HG03354 (cell line): ENCODE data around the gene GPER1.
A peak's percentile ranks its signal among the peaks of the same experiment; 100 is the strongest.
"Not testable (repeated sequence)": the region's sequence is repeated elsewhere in the genome, so short reads cannot be mapped to it uniquely, and the experiment has no call there.

Source experiments
- ATAC-seq: cut with Tn5 transposase; IDR thresholded peaks from one replicate; pipeline ENCODE4 v1.9.1; 2021; ENCODE audit warnings: mild to moderate bottlenecking; ENCODE audit not compliant: unreplicated experiment, poor library complexity, severe bottlenecking

GPER1 gene

DNA sequence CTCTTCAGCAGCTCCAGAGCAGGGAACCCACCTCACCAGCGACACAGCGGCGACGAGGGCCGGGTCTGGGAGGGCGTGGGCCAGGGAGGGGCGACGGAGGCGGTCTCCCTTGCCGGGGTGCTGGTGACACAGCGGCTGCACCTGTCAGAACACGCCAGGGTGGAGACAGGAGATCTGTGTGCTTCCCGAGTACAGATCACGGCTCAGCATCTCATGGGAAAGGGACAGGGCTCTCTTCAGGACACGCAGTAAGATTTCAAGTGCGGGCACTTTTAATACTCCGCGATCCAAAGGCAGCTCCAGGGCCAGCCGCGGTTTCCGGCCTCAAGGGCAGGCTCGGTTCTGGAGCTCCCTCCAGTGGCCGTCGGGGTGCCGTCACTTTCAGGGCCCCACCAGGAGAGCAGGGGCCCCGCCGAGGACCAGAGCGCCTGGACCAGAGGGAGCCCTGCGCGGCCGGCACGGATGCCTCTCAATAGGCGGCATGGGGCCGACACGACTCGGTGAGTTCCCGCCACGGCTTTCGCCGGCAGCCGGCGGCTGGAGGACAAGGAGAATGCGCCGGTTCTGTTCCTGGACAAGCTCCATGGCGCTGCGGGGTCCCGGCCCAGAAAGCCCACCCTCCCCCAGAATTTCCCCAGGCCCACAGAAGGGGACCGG, 22.2 kb upstream of the GPER1 start:
- ATAC-seq = peak; percentile 55

GRCh38 chr7:1066242-1066588, 21.7 kb upstream of the GPER1 start:
- ATAC-seq = no peak

- ATAC-seq = no peak
Observed at GRCh38 chr7:1068013-1068412, 19.9 kb upstream of the GPER1 start.

GRCh38 chr7:1068619-1069018, 19.3 kb upstream of the GPER1 start:
- no peak for ATAC-seq

GRCh38 chr7:1070544-1071011, 17.3 kb upstream of the GPER1 start:
- no peak for ATAC-seq

DNA sequence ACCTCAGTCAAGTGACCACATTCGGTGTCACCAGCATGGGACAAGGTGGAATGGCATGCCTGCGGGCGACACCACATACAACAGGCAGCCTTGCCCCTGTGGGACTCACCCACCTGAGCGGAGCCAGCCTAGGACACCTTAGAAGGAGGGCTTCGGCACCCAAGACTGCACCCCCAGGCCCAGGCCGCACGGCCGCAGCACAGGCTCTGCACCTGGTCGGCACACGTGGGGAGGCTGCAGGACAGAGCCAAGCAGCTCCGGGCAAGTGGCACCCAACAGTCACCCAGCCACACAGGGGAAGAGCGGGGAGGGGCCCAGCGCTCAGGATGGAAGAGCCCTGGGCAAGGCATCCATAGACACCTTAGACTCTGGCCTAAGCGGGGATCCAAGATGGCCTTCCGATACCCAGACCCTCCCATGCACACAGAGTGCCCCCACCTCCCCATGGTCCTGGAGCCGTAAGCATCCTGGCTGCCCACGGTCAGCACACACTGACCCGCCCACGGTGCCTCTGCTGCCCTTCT, 16.1 kb upstream of the GPER1 start:
- no peak for ATAC-seq

DNA sequence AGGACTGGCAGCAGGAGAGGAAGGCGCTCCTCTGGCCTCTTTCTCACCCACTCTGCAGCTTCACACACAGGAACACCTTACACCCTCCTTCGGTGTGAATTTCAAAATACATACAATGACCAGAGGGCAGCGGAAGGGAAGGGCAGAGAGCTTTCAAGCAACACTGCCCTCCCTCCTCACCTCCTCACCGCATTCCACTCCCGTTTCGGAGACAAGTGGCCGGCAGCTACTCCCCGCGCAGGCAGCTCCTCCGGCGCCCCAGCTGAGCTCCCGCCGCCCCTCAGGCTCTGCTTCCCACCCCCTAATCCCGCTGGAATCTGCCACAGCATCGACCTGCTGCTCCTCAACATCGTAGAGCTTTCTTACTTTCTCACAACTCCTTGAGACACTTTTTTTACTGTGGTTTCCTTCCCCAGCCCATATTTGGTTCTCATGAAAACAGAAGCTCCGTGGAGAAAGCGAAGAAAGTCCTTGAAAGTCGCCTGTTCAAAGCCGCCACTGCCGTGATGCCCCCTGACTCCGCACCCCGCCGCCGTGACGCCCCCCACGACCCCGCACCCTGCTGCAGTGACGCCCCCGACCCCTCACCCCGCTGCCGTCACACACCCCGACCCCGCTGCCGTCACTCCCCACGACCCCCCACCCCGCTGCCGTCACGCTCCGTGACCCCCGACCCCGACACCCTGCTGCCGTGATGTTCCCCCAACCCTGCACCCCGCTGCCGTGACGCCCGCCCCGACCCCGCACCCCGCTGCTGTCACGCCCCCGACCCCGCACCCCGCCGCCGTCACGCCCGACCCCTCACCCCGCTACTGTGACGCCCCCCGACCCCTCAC, 14.6 kb upstream of the GPER1 start:
- ATAC-seq = no peak

DNA sequence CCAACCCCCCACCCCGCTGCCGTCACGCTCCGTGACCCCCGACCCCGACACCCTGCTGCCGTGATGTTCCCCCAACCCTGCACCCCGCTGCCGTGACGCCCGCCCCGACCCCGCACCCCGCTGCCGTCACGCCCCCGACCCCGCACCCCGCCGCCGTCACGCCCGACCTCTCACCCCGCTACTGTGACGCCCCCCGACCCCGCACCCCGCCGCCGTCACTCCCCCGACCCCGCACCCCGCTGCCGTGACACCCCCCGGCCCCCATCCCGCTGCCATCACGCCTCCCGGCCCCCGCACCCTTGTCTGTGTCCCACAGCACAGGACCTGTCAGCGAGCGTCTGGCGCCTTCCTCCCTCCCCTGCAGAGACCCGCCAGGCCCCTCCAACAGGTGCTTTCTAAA, 13.9 kb upstream of the GPER1 start:
- not testable (repeated sequence) for ATAC-seq

DNA sequence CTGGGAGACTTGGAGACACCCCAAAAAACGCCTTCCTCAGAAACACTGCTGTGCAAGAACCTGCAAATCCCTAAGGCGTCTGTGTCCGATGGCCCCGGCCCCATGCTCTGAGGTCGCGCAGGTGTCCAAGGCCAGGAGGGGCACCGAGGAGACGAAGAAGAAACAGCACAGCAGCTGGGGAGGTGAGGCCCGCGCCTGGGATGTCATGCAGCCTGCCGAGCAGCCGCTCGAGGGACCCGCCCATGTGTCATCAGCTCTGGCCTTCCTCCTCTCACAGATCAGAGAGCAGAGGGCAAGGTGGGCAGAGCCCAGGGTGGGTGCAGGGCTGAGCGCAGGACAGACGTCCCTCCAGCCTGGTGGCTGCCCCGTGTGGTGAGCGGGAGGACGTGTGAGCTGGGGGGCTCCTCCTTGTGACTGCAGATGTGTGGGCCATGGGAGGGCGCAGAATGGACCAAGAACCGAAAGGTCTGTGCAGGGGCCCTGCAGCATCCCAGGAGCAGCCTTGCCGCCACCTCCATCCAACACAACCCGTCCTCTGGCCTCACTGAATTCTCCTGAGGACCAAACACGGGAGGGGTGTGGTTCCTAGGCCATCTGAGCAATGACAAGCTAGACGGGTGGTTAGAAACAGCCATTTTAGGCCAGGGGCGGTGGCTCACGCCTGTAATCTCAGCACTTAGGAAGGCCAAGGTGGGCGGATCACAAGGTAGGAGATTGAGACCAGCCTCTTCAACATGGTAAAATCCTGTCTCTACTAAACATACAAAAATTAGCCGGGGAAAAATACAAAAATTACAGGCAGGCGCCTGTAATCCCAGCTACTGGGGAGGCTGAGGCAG, 13.1 kb upstream of the GPER1 start:
- ATAC-seq = no peak

DNA sequence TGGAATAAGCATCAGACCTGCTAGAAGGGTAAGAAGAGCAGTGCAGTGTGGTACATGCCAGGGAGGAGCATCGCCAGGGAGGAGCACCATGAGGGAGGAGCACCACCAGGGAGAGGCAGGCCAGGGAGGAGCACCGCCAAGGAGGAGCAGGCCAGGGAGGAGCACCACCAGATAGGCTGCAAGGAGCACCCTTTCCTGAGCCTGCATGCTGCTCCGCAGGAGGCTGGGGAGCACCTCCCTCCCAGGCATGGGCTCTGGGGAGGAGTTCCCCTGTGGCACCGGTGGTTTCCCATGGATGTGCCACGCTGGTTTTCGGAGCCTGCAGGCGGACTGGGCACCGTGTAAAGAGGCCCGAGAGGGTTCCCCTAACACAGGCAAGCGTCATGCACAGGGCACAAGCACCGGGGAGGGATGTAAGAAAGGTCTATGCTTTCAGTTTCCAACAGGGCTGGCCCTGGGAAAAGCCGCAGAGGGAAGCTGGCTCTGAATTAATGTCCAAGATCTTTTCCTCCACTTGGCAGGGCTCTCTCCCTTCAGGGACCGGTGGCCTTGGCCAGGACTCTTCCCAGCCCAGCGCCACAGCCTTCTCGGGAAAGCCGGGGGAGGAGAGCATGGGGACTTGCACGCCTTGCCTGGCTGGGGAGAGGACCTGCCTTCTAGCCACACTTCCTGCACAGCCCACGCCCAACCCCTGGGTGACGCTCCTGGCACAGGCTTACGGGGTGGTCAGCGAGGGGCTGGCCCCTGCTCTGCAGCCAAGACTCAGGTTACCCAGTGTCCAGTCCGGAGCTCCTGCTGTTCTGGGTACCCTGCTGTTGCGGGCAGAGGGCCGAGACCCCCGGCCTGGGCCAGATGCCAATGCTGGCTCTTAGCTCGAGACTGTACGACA, 11.5 kb upstream of the GPER1 start:
- no peak for ATAC-seq

DNA sequence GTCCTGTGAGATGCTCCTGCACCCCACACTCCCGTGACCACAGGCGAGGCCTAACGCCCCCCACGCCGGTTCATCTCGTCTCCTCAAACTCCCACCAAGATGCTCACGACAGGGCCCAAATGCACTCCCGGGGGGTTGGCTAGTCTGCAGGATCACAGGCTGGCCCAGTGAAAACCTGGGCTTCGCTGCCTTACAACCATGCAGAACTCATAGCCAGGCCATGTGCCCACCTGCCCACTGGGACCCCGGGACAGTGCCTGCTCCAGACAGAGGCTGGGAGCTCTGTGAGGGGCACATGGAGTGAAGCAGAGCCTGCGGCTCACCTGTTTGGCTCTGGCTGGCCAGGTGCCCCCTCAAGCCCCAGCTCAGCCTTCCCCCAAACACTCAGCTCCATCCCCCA, 9.4 kb upstream of the GPER1 start:
- ATAC-seq = no peak

DNA sequence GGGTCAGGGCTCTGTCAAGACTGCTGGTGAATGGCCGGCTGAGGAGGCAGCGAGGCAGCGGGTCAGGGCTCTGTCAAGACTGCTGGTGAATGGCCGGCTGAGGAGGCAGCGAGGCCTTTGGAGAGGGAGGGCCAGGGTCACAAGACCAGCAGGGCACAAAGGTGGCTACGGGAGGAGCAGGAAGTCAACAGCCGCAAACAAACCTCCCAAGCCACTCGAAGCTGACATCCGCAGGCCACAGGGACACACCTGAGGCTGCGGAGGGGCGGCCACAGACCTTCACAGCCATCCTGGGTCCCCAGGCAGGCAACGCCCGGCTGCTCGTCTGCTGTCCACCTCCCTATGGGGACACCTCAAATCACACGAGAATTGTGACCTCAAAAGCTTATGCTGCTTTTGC, 8.9 kb upstream of the GPER1 start:
- no peak for ATAC-seq

- no peak for ATAC-seq
Observed at GRCh38 chr7:1079546-1079945, 8.4 kb upstream of the GPER1 start.

DNA sequence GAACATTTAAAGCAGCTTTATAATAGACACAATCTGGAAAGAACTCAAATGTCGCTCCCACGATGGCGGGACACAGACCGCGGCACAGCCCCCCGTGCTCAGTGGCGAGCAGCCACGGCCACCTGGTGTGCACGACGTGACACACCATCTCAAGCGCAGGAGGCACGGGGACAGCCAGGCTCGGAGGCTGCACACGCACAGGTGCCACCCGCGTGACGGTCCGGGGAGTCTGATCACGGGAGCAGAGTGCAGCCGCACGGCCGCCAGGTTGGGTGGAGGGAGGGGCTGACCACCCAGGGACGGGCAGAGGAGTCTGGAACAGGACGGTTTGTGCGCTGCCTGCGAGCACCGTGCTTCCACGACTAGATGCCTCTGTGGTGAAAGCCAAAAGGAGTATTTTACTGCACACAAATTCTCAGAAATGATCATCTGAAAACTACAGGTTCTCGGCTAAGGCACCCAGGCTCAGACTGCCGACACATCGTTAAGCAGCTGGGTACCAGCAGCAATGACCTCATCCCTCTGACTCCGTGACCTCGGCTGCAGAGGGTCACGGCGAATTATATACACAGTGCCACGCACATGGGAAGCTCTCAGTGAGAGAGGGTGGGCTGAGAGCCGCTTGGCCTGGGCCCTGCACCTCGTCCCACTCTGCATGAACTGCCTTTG, 7.5 kb upstream of the GPER1 start:
- no peak for ATAC-seq

- ATAC-seq = no peak
Observed at GRCh38 chr7:1080921-1081255, 7.0 kb upstream of the GPER1 start.

DNA sequence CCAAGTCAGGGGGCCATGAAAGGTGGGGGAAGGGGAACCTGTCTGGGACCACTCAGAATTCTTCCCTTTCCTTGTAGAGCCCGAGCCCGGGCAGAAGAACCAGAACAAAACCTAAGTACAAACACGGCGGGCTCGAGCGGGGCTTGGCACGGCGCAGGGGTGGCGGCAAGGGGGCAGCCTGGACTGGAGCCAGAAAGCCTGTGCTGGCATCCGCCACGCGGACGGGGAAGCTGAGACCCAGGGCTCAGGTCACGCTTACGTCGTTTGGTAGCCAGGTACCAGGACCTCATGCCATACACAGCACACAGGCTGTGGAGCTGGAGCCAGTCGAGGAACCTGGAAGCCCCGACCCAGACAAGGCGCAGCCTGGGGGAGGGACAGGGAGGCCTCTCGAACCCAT, 6.6 kb upstream of the GPER1 start:
- no peak for ATAC-seq

GRCh38 chr7:1081931-1082401, 5.9 kb upstream of the GPER1 start:
- ATAC-seq = no peak

- ATAC-seq = no peak
Observed at GRCh38 chr7:1083729-1084657, 3.9 kb upstream of the GPER1 start.
